SK-N-SH treated with all-trans-retinoic acid at 6 μM for 48 hours (cell line): Measurements from ENCODE around the gene NCSTN.

ENCODE experiments used
- BACH2 ChIP-seq: fragments of 250-450 bp; sonication (Bioruptor Pico); IDR thresholded peaks from 2 replicates; pipeline ENCODE4 v1.9.0; 2021; ENCODE audit warnings: mild to moderate bottlenecking, borderline replicate concordance
- CSDC2 ChIP-seq: fragments of 250-450 bp; sonication (Bioruptor Pico); IDR thresholded peaks from 2 replicates; pipeline ENCODE4 v1.5.0; 2020; ENCODE audit warnings: mild to moderate bottlenecking, moderate library complexity
- PPARA ChIP-seq: fragments of 250-450 bp; sonication (Bioruptor Pico); IDR thresholded peaks from 2 replicates; pipeline ENCODE4 v1.5.0; 2020; ENCODE audit warnings: mild to moderate bottlenecking, borderline replicate concordance
- RARB ChIP-seq: fragments of 250-450 bp; sonication (Bioruptor Pico); IDR thresholded peaks from 2 replicates; pipeline ENCODE4 v1.8.0; 2021; ENCODE audit warnings: mild to moderate bottlenecking, moderate library complexity
- TOX ChIP-seq: fragments of 250-450 bp; sonication (Bioruptor Pico); IDR thresholded peaks from 2 replicates; pipeline ENCODE4 v1.8.0; 2021; ENCODE audit warnings: mild to moderate bottlenecking, moderate library complexity, borderline replicate concordance
- ZFP3 ChIP-seq: fragments of 250-450 bp; sonication (Bioruptor Pico); IDR thresholded peaks from 2 replicates; pipeline ENCODE4 v1.5.0; 2020; ENCODE audit warnings: mild to moderate bottlenecking, moderate library complexity
- ZFP30 ChIP-seq: fragments of 450-650 bp; formaldehyde crosslinking; IDR thresholded peaks from 2 replicates; pipeline ENCODE4 v1.5.0; 2022; ENCODE audit warnings: mild to moderate bottlenecking, moderate library complexity
- ZNF70 ChIP-seq: fragments of 450-650 bp; formaldehyde crosslinking; IDR thresholded peaks from 2 replicates; pipeline ENCODE4 v1.5.0; 2020; ENCODE audit warnings: mild to moderate bottlenecking, moderate library complexity
- TF ChIP-seq, protein P1 (sequence below): fragments of 250-450 bp; sonication (Bioruptor Pico); IDR thresholded peaks from 2 replicates; pipeline ENCODE4 v1.8.0; 2020; ENCODE audit warnings: mild to moderate bottlenecking, moderate library complexity, borderline replicate concordance

DNA sequence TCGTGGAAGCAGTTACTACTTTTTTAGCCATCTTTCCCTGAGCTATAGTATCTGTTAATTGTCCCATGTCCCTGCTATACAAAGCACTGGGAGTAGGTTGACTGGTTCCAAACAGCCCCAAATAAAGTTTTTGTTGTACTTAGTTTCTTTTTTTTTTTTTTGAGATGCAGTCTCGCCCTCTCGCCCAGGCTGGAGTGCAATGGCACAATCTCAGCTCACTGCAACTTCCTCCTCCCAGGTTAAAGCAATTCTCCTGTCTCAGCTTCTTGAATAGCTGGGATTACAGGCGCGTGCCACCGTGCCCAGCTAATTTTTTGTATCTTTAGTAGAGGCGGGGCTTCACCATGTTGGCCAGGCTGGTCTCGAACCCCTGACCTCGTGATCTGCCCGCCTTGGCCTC, 3.3 kb downstream of the NCSTN start:
- TF ChIP-seq BACH2 (CRISPR knock-in tag) (no peak), ZFP30 (CRISPR knock-in tag) (no peak), TOX (CRISPR knock-in tag) (no peak), PPARA (CRISPR knock-in tag) (no peak), ZNF70 (CRISPR knock-in tag) (no peak), CSDC2 (CRISPR knock-in tag) (no peak), RARB (CRISPR knock-in tag) (no peak), ZFP3 (CRISPR knock-in tag) (no peak)
- TF ChIP-seq, protein P1, sequence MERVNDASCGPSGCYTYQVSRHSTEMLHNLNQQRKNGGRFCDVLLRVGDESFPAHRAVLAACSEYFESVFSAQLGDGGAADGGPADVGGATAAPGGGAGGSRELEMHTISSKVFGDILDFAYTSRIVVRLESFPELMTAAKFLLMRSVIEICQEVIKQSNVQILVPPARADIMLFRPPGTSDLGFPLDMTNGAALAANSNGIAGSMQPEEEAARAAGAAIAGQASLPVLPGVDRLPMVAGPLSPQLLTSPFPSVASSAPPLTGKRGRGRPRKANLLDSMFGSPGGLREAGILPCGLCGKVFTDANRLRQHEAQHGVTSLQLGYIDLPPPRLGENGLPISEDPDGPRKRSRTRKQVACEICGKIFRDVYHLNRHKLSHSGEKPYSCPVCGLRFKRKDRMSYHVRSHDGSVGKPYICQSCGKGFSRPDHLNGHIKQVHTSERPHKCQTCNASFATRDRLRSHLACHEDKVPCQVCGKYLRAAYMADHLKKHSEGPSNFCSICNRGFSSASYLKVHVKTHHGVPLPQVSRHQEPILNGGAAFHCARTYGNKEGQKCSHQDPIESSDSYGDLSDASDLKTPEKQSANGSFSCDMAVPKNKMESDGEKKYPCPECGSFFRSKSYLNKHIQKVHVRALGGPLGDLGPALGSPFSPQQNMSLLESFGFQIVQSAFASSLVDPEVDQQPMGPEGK (CRISPR knock-in tag) = no peak
